SK-N-SH (cell line): ENCODE results near the gene C8B. TPM values are rescaled to one million over a fixed set of nuclear protein-coding genes. Genes with fewer than 3 reads are reported as not detected.

Experiments used
- CTCF ChIA-PET: fragments of 300-600, 350-600 bp; formaldehyde crosslinking; extraction: SDS; loops from one replicate; lab custom pipeline; 2021; lab: Yijun Ruan, JAX
- POLR2A ChIA-PET: fragments of 350-600 bp; sonication (Branson Sonifier 250); formaldehyde crosslinking; extraction: SDS; loops from one replicate; lab custom pipeline; 2020; ENCODE audit warnings: antibody characterized with exemption, inconsistent platforms; lab: Yijun Ruan, JAX
- DNase-seq: peaks from one replicate; pipeline ENCODE4 v3.0.0; 2012
- H2AFZ ChIP-seq: fragments of 200-600 bp; sonication (generic); 2 replicates; pipeline ENCODE4 v1.8.1; 2016; ENCODE audit warnings: antibody characterized with exemption, mild to moderate bottlenecking, low read depth
- H3F3A ChIP-seq: fragments of 200-600 bp; sonication (generic); replicated peaks from 2 replicates; pipeline ENCODE3; 2016; ENCODE audit warnings: antibody characterized with exemption, mild to moderate bottlenecking; ENCODE audit not compliant: insufficient read depth
- H3K27ac ChIP-seq, 2 experiments: fragments of 200-500 bp in 1 of 2; fragments of 200-600 bp in 1 of 2; sonication (Bioruptor generic) in 1 of 2; sonication (generic), shearing (Covaris generic) in 1 of 2; 2 replicates each; pipeline versions ENCODE4 v1.5.1 to v1.6.1; 2014 to 2016; ENCODE audit warnings: low read depth in 2 of 2, inconsistent platforms in 1 of 2, low read length in 1 of 2, mild to moderate bottlenecking in 1 of 2, mixed read lengths in 1 of 2
- H3K27me3 ChIP-seq: fragments of 200-600 bp; sonication (generic), shearing (Covaris generic); 2 replicates; pipeline ENCODE4 v1.6.1; 2016; ENCODE audit warnings: mixed run types; ENCODE audit not compliant: insufficient read depth
- H3K36me3 ChIP-seq, 2 experiments: fragments of 200-500 bp in 1 of 2; fragments of 200-600 bp in 1 of 2; sonication (Bioruptor generic) in 1 of 2; sonication (generic) in 1 of 2; replicated peaks in 1 of 2; 2 replicates each; pipeline versions ENCODE3 to v1.5.1; 2014 to 2016; ENCODE audit warnings: low read length in 1 of 2, mild to moderate bottlenecking in 1 of 2; ENCODE audit not compliant: insufficient read depth in 2 of 2, control insufficient read depth in 1 of 2
- H3K4me1 ChIP-seq, 2 experiments: fragments of 200-500 bp in 1 of 2; fragments of 200-600 bp in 1 of 2; sonication (Bioruptor generic) in 1 of 2; sonication (generic), shearing (Covaris generic) in 1 of 2; 2 replicates each; pipeline versions ENCODE4 v1.5.1 to v1.6.1; 2014 to 2016; ENCODE audit warnings: low read depth in 1 of 2, low read length in 1 of 2, mixed run types in 1 of 2; ENCODE audit not compliant: insufficient read depth in 2 of 2, control insufficient read depth in 1 of 2
- H3K4me2 ChIP-seq: fragments of 200-600 bp; sonication (generic), shearing (Covaris generic); 2 replicates; pipeline ENCODE4 v1.6.1; 2017; ENCODE audit warnings: mixed run types
- H3K4me3 ChIP-seq, 2 experiments: fragments of 200-500 bp in 1 of 2; fragments of 200-600 bp in 1 of 2; sonication (Bioruptor generic) in 1 of 2; sonication (generic), shearing (Covaris generic) in 1 of 2; 2 replicates each; pipeline versions ENCODE4 v1.5.1 to v1.8.1; 2014 to 2016; ENCODE audit warnings: low read depth in 2 of 2, inconsistent platforms in 1 of 2, low read length in 1 of 2, mild to moderate bottlenecking in 1 of 2, mixed read lengths in 1 of 2, moderate library complexity in 1 of 2
- H3K79me2 ChIP-seq: fragments of 200-600 bp; sonication (generic); 2 replicates; pipeline ENCODE4 v1.8.1; 2017; ENCODE audit warnings: mild to moderate bottlenecking; ENCODE audit not compliant: insufficient read depth
- H3K9ac ChIP-seq: fragments of 200-600 bp; sonication (generic); 2 replicates; pipeline ENCODE4 v1.6.1; 2017; ENCODE audit warnings: mixed run types
- H3K9me2 ChIP-seq: fragments of 200-600 bp; sonication (generic); 2 replicates; pipeline ENCODE4 v1.6.1; 2017; ENCODE audit warnings: mixed run types
- H3K9me3 ChIP-seq: fragments of 200-600 bp; sonication (generic); 2 replicates; pipeline ENCODE4 v1.6.1; 2017; ENCODE audit warnings: mixed run types, mild to moderate bottlenecking, moderate library complexity
- H4K20me1 ChIP-seq: fragments of 200-600 bp; sonication (generic); 2 replicates; pipeline ENCODE4 v1.6.1; 2017; ENCODE audit warnings: mild to moderate bottlenecking, mixed run types; ENCODE audit not compliant: insufficient read depth
- ELF1 ChIP-seq: IDR thresholded peaks from 2 replicates; pipeline ENCODE4 v1.4.0; 2012
- EP300 ChIP-seq, 2 experiments: IDR thresholded peaks; 2 replicates each; pipeline versions ENCODE4 v1.4.0 to v1.6.1; 2012; ENCODE audit warnings: borderline replicate concordance in 1 of 2, low read depth in 1 of 2, low read length in 1 of 2
- FOXJ3 ChIP-seq: sonication (generic); formaldehyde crosslinking; IDR thresholded peaks from 2 replicates; pipeline ENCODE4 v1.5.1; 2020; ENCODE audit warnings: mild to moderate bottlenecking, missing genetic modification reagents
- IRF3 ChIP-seq: fragments of 150-350 bp; IDR thresholded peaks from 2 replicates; pipeline ENCODE4 v1.6.1; 2016; ENCODE audit warnings: mild to moderate bottlenecking, low read depth, low read length
- JUND ChIP-seq: IDR thresholded peaks from 2 replicates; pipeline ENCODE4 v1.4.0; 2012
- MEF2A ChIP-seq: IDR thresholded peaks from 2 replicates; pipeline ENCODE4 v1.4.0; 2012; ENCODE audit warnings: low read depth, borderline replicate concordance
- POLR2AphosphoS5 ChIP-seq: IDR thresholded peaks from 2 replicates; pipeline ENCODE4 v1.6.1; 2012; ENCODE audit warnings: low read depth, low read length
- RAD21 ChIP-seq: IDR thresholded peaks from 2 replicates; pipeline ENCODE4 v1.6.1; 2012; ENCODE audit warnings: mild to moderate bottlenecking, low read length
- RCOR1 ChIP-seq: fragments of 150-350 bp; IDR thresholded peaks from 2 replicates; pipeline ENCODE4 v1.6.1; 2017; ENCODE audit warnings: antibody characterized with exemption, low read length
- RFX5 ChIP-seq: IDR thresholded peaks from 2 replicates; pipeline ENCODE4 v1.6.1; 2012; ENCODE audit warnings: mild to moderate bottlenecking, improper control_type of control experiment, low read length
- SMC3 ChIP-seq: IDR thresholded peaks from 2 replicates; pipeline ENCODE4 v1.6.1; 2012; ENCODE audit warnings: low read depth, low read length, improper control_type of control experiment
- TAF1 ChIP-seq: IDR thresholded peaks from 2 replicates; pipeline ENCODE4 v1.6.1; 2012; ENCODE audit warnings: low read depth, mild to moderate bottlenecking, low read length, moderate library complexity, borderline replicate concordance
- TCF12 ChIP-seq: IDR thresholded peaks from 2 replicates; pipeline ENCODE4 v1.4.0; 2012
- TEAD4 ChIP-seq: IDR thresholded peaks from 2 replicates; pipeline ENCODE4 v1.4.0; 2012; ENCODE audit warnings: mild to moderate bottlenecking, borderline replicate concordance; ENCODE audit not compliant: insufficient read depth
- WGBS: methylation state at CpG from one replicate; pipeline ENCODE4 v1.1.6; 2017; ENCODE audit warnings: low lambda C conversion rate; 5-methylcytosine and 5-hydroxymethylcytosine counted together
- polyA plus RNA-seq, 3 experiments: library from polyadenylated mRNA; depleted of rRNA; stranded (reverse); fragments of >200 nt; gene quantifications; 2 replicates each; pipeline ENCODE4 v1.2.3, GENCODE V29; 2012
- TF ChIP-seq, protein P1 (sequence below): IDR thresholded peaks from 2 replicates; pipeline ENCODE4 v1.6.1; 2012; ENCODE audit warnings: mild to moderate bottlenecking, low read depth, low read length, moderate library complexity
- TF ChIP-seq, protein P2 (sequence below): IDR thresholded peaks from 2 replicates; pipeline ENCODE4; 2012
- TF ChIP-seq, protein P3 (sequence below): IDR thresholded peaks from 2 replicates; pipeline ENCODE4 v1.4.0; 2012; ENCODE audit warnings: low read depth, borderline replicate concordance
- TF ChIP-seq, protein P4 (sequence below): IDR thresholded peaks from 2 replicates; pipeline ENCODE4 v1.4.0; 2012; ENCODE audit warnings: low read depth

The C8B gene
- polyA plus RNA-seq, 1 of the 3 experiments (the other 2 are of a cell fraction) = not detected

- Histone ChIP-seq H3K4me1 (no peaks in the 10 kb centered on the region), H3K9me3 (no peaks in the 10 kb centered on the region), H3K36me3 (no peaks in the 10 kb centered on the region), H2AFZ (no peak overlapping the region), H3K4me3 (no peak overlapping the region), H3K27me3 (no peaks in the 10 kb centered on the region), H3K9me2 (no peaks in the 10 kb centered on the region), H3K27ac (no peak overlapping the region), H4K20me1 (no peaks in the 10 kb centered on the region), H3F3A (no peaks in the 10 kb centered on the region), H3K4me2 (no peak overlapping the region), H3K79me2 (no peaks in the 10 kb centered on the region), H3K9ac (no peak overlapping the region)
- CTCF ChIA-PET = no interaction called here
- POLR2A ChIA-PET = no interaction called here
- DNase-seq = no peak
- TF ChIP-seq, protein P1, sequence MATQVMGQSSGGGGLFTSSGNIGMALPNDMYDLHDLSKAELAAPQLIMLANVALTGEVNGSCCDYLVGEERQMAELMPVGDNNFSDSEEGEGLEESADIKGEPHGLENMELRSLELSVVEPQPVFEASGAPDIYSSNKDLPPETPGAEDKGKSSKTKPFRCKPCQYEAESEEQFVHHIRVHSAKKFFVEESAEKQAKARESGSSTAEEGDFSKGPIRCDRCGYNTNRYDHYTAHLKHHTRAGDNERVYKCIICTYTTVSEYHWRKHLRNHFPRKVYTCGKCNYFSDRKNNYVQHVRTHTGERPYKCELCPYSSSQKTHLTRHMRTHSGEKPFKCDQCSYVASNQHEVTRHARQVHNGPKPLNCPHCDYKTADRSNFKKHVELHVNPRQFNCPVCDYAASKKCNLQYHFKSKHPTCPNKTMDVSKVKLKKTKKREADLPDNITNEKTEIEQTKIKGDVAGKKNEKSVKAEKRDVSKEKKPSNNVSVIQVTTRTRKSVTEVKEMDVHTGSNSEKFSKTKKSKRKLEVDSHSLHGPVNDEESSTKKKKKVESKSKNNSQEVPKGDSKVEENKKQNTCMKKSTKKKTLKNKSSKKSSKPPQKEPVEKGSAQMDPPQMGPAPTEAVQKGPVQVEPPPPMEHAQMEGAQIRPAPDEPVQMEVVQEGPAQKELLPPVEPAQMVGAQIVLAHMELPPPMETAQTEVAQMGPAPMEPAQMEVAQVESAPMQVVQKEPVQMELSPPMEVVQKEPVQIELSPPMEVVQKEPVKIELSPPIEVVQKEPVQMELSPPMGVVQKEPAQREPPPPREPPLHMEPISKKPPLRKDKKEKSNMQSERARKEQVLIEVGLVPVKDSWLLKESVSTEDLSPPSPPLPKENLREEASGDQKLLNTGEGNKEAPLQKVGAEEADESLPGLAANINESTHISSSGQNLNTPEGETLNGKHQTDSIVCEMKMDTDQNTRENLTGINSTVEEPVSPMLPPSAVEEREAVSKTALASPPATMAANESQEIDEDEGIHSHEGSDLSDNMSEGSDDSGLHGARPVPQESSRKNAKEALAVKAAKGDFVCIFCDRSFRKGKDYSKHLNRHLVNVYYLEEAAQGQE = no peak
- TF ChIP-seq RAD21 (no peak), SMC3 (no peak), RCOR1 (no peak), TAF1 (no peak)
Observed at GRCh38 chr1:56894014-56894413, 71.8 kb downstream of the C8B start.

DNA sequence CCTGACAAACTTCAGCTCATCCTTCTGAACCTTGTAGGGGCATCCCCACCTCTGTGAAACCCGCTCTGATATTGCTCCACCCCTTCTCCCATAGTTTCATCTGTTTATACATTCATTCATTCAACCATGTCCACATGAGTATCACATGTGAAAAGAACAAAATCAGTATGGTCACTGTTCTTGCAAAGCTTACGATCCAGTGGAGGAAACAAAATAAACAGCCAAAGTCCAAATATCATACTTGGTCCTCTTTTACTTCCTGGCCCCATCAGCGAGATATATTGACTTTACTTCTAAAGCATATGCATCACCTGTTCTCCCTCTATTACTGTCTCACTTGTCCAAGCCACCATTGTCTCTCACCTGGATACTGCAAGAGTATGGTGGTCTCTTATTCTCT lies 75.6 kb downstream of the C8B start:
- H2AFZ ChIP-seq = no peak overlapping the region
- ChIA-PET CTCF (no interaction called here), POLR2A (no interaction called here)
- H3K4me2 ChIP-seq = no peak overlapping the region
- no peak overlapping the region for H3K9ac ChIP-seq
- H3K36me3 ChIP-seq = no peaks in the 10 kb centered on the region
- H3K4me3 ChIP-seq = no peak overlapping the region
- H3K27ac ChIP-seq = no peak overlapping the region
- no peak for DNase-seq
- WGBS = 60% methylated on average over 3 of the region's 3 CpGs
- no peaks in the 10 kb centered on the region for H3K9me3 ChIP-seq
- H3F3A ChIP-seq = no peaks in the 10 kb centered on the region
- no peaks in the 10 kb centered on the region for H3K27me3 ChIP-seq
- no peak for TF ChIP-seq TAF1
- no peak for TF ChIP-seq MEF2A
- no peak for TF ChIP-seq EP300 (IDR thresholded peaks at IDR 0.05; ENCODE audit: borderline replicate concordance in 1 of 2, low read depth in 1 of 2, low read length in 1 of 2)
- TF ChIP-seq TCF12 = no peak
- no peak for TF ChIP-seq ELF1
- TF ChIP-seq TEAD4 = no peak
- no peaks in the 10 kb centered on the region for H3K4me1 ChIP-seq
- H3K79me2 ChIP-seq = no peaks in the 10 kb centered on the region
- H4K20me1 ChIP-seq = no peaks in the 10 kb centered on the region
- H3K9me2 ChIP-seq = no peaks in the 10 kb centered on the region

- Histone ChIP-seq H3K9me2 (no peaks in the 10 kb centered on the region), H3F3A (no peaks in the 10 kb centered on the region), H3K9me3 (no peaks in the 10 kb centered on the region), H3K27me3 (no peaks in the 10 kb centered on the region), H3K9ac (no peak overlapping the region), H2AFZ (no peak overlapping the region), H4K20me1 (no peaks in the 10 kb centered on the region), H3K4me1 (no peaks in the 10 kb centered on the region; a peak in 1 of 4 replicates), H3K79me2 (no peaks in the 10 kb centered on the region), H3K4me3 (no peak overlapping the region), H3K27ac (no peak overlapping the region), H3K36me3 (no peaks in the 10 kb centered on the region), H3K4me2 (no peak overlapping the region)
- no peak for DNase-seq
- WGBS = 81% methylated on average over 6 of the region's 6 CpGs
- ChIA-PET POLR2A (no interaction called here), CTCF (no interaction called here)
- TF ChIP-seq RFX5 = no peak
- no peak for TF ChIP-seq FOXJ3 (CRISPR knock-in tag)
- no peak for TF ChIP-seq IRF3
- TF ChIP-seq POLR2AphosphoS5 = no peak
- TF ChIP-seq, protein P2, sequence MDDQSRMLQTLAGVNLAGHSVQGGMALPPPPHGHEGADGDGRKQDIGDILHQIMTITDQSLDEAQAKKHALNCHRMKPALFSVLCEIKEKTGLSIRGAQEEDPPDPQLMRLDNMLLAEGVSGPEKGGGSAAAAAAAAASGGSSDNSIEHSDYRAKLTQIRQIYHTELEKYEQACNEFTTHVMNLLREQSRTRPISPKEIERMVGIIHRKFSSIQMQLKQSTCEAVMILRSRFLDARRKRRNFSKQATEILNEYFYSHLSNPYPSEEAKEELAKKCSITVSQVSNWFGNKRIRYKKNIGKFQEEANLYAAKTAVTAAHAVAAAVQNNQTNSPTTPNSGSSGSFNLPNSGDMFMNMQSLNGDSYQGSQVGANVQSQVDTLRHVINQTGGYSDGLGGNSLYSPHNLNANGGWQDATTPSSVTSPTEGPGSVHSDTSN = no peak
- TF ChIP-seq, protein P3, sequence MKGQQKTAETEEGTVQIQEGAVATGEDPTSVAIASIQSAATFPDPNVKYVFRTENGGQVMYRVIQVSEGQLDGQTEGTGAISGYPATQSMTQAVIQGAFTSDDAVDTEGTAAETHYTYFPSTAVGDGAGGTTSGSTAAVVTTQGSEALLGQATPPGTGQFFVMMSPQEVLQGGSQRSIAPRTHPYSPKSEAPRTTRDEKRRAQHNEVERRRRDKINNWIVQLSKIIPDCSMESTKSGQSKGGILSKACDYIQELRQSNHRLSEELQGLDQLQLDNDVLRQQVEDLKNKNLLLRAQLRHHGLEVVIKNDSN = no peak
- no peak for TF ChIP-seq EP300 (IDR thresholded peaks at IDR 0.05; ENCODE audit: borderline replicate concordance in 1 of 2, low read depth in 1 of 2, low read length in 1 of 2)
- no peak for TF ChIP-seq TEAD4
- no peak for TF ChIP-seq JUND
- TF ChIP-seq, protein P4, sequence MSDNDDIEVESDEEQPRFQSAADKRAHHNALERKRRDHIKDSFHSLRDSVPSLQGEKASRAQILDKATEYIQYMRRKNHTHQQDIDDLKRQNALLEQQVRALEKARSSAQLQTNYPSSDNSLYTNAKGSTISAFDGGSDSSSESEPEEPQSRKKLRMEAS = no peak
Observed at GRCh38 chr1:56881417-56881816, 84.4 kb downstream of the C8B start.
